CD4-positive, alpha-beta T cell (primary cell): ENCODE data around the gene BAG2. TPM values are rescaled to one million over a fixed set of nuclear protein-coding genes. Genes with fewer than 3 reads are reported as not detected.

Experiments used
- ATAC-seq: fragments of 200-7000 bp; cut with Tn5 transposase; one replicate; pipeline ENCODE4 v1.10.0; 2022; ENCODE audit warnings: mild to moderate bottlenecking; ENCODE audit not compliant: poor library complexity
- CTCF ChIA-PET: fragments of 350-600 bp; sonication (Branson Sonifier 250); formaldehyde crosslinking; loops from one replicate; lab custom pipeline; 2021; ENCODE audit warnings: antibody characterized with exemption, inconsistent platforms; lab: Charles Lee
- POLR2A ChIA-PET: fragments of 350-600 bp; sonication (Branson Sonifier 250); formaldehyde crosslinking; loops from one replicate; lab custom pipeline; 2021; ENCODE audit warnings: antibody characterized with exemption, inconsistent platforms; lab: Charles Lee
- DNase-seq, 14 experiments: peaks; one replicate each; pipeline ENCODE4 v3.0.0-alpha.2; 2013 to 2020; ENCODE audit warnings: mixed read lengths in 2 of 14
- H3K27ac ChIP-seq, 2 donors: one replicate each; pipeline versions ENCODE4 v1.5.1 to v1.7.0; 2013; ENCODE audit warnings: low read length in 2 of 2, low read depth in 1 of 2, mild to moderate bottlenecking in 1 of 2
- H3K27me3 ChIP-seq, 2 experiments: 1 replicate in 1 of 2; 2 replicates in 1 of 2; pipeline versions ENCODE4 v1.6.1 to v1.7.0; 2013; ENCODE audit warnings: low read length in 2 of 2, control low read depth in 1 of 2, mild to moderate bottlenecking in 1 of 2, moderate library complexity in 1 of 2; ENCODE audit not compliant: insufficient read depth in 2 of 2, control insufficient read depth in 1 of 2
- H3K36me3 ChIP-seq: one replicate; pipeline ENCODE4 v1.6.1; 2013; ENCODE audit warnings: low read length, control low read depth; ENCODE audit not compliant: insufficient read depth
- H3K4me1 ChIP-seq: one replicate; pipeline ENCODE4 v1.6.1; 2013; ENCODE audit warnings: low read length, control low read depth; ENCODE audit not compliant: insufficient read depth
- H3K4me3 ChIP-seq: one replicate; pipeline ENCODE4 v1.5.1; 2013; ENCODE audit warnings: mild to moderate bottlenecking, low read length, moderate library complexity
- H3K9me3 ChIP-seq, 2 experiments: 1 replicate in 1 of 2; 2 replicates in 1 of 2; pipeline versions ENCODE4 v1.6.1 to v1.7.0; 2013; ENCODE audit warnings: low read length in 2 of 2, mild to moderate bottlenecking in 2 of 2, control low read depth in 1 of 2, moderate library complexity in 1 of 2; ENCODE audit not compliant: control insufficient read depth in 1 of 2, insufficient read depth in 1 of 2
- H3K27ac Mint-ChIP-seq: one replicate; pipeline ENCODE4 v1.8.0; 2020; ENCODE audit warnings: mixed read lengths
- H3K27me3 Mint-ChIP-seq: one replicate; pipeline ENCODE4 v1.8.0; 2021; ENCODE audit warnings: mixed read lengths
- H3K36me3 Mint-ChIP-seq: one replicate; pipeline ENCODE4 v1.8.0; 2021; ENCODE audit warnings: low read depth, mixed read lengths
- H3K4me1 Mint-ChIP-seq: one replicate; pipeline ENCODE4 v1.8.0; 2021; ENCODE audit warnings: low read depth, mixed read lengths
- H3K4me3 Mint-ChIP-seq: one replicate; pipeline ENCODE4 v1.8.0; 2020; ENCODE audit warnings: mild to moderate bottlenecking, mixed read lengths
- H3K9me3 Mint-ChIP-seq: one replicate; pipeline ENCODE4 v1.8.0; 2020; ENCODE audit warnings: mixed read lengths
- intact Hi-C, 2 experiments: fragments of 100-400 bp; cut with DNase I in 1 of 2; cut with micrococcal nuclease in 1 of 2; formaldehyde crosslinking; loops; one replicate each; pipeline versions ENCODE4 v1.15.1 to v1.9.0; 2023 to 2025; cut with DNase I, micrococcal nuclease
- total RNA-seq, 174 experiments: library from RNA in 2 of 174; stranded (reverse) in 2 of 174; gene quantifications; one replicate each; pipeline ENCODE4 v1.2.3 and lab custom pipeline; 2021 to 2026
- TF ChIP-seq, protein P1 (sequence below): fragments of 200-600 bp; IDR thresholded peaks from one replicate; pipeline ENCODE4 v1.8.0; 2022; ENCODE audit warnings: antibody characterized with exemption, mild to moderate bottlenecking

Gene BAG2
- total RNA-seq, 2 experiments from 2014 or later, result 5.4 to 5.6 TPM

DNA sequence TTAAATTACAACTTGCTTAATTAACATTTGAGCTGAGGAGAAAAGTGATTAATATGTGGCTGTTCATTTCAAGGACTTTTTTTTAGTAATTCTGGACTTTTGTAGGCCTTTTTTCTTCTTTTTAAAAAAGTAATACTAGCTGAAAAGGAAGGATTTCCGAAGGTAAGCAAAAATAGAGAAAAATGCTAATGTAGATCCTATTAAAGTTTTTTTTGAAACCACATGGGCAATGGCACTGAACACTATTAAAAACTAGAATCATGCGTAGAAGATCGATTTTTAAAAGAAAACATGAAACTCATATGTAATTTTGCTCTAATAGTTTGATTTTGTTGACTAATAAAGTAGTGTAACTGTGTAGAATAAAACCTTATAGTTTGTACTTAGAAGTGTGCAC lies 2.4 kb downstream of the BAG2 start:
- H3K4me3 ChIP-seq, result no peak overlapping the region

GRCh38 chr6:57177545-57178265 lies 5.6 kb downstream of the BAG2 start:
- POLR2A ChIA-PET, result interaction anchor here (0.6 kb wide), 1 partner anchor 12 kb away, joined by 3 read pairs; no protein-coding TSS in a partner anchor
- no peak overlapping the region for H3K4me3 ChIP-seq
- no peaks in the 10 kb centered on the region for H3K27me3 ChIP-seq
- peaks cover 16% of the 10 kb centered on the region for H3K36me3 Mint-ChIP-seq
- no peak for ATAC-seq
- H3K27me3 Mint-ChIP-seq, result no peaks in the 10 kb centered on the region
- no peaks in the 10 kb centered on the region for H3K36me3 ChIP-seq
- no peak overlapping the region for H3K27ac ChIP-seq
- no peaks in the 10 kb centered on the region for H3K9me3 ChIP-seq
- H3K9me3 Mint-ChIP-seq, result no peaks in the 10 kb centered on the region
- CTCF ChIA-PET, result no interaction called here
- intact Hi-C loops, result loop anchor here in 1 of 2 experiments (2.0 kb wide), 1 partner anchor 43 kb away; no protein-coding TSS in a partner anchor
- DNase-seq, result no peak
- peaks cover 34% of the 10 kb centered on the region for H3K4me1 Mint-ChIP-seq
- H3K27ac Mint-ChIP-seq, result no peak overlapping the region
- H3K4me3 Mint-ChIP-seq, result no peak overlapping the region
- TF ChIP-seq, protein P1, sequence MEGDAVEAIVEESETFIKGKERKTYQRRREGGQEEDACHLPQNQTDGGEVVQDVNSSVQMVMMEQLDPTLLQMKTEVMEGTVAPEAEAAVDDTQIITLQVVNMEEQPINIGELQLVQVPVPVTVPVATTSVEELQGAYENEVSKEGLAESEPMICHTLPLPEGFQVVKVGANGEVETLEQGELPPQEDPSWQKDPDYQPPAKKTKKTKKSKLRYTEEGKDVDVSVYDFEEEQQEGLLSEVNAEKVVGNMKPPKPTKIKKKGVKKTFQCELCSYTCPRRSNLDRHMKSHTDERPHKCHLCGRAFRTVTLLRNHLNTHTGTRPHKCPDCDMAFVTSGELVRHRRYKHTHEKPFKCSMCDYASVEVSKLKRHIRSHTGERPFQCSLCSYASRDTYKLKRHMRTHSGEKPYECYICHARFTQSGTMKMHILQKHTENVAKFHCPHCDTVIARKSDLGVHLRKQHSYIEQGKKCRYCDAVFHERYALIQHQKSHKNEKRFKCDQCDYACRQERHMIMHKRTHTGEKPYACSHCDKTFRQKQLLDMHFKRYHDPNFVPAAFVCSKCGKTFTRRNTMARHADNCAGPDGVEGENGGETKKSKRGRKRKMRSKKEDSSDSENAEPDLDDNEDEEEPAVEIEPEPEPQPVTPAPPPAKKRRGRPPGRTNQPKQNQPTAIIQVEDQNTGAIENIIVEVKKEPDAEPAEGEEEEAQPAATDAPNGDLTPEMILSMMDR, result no peak
- H3K4me1 ChIP-seq, result peaks cover 9% of the 10 kb centered on the region

More for the DNA sequence above, 2.4 kb downstream of the BAG2 start:
- intact Hi-C loops, result loop anchor here (5.0 kb wide), 1 partner anchor 143 kb away; the partner anchor contains the start of gene PRIM2 (in 2 of the 2)
- H3K27ac ChIP-seq, result no peak overlapping the region
- peak overlapping the region; percentile 83 for H3K27ac Mint-ChIP-seq
- H3K36me3 ChIP-seq, result no peaks in the 10 kb centered on the region
- H3K27me3 Mint-ChIP-seq, result no peaks in the 10 kb centered on the region
- peaks cover 17% of the 10 kb centered on the region for H3K4me1 ChIP-seq
- H3K27me3 ChIP-seq, result no peaks in the 10 kb centered on the region
- peaks cover 12% of the 10 kb centered on the region for H3K36me3 Mint-ChIP-seq
- H3K9me3 Mint-ChIP-seq, result no peaks in the 10 kb centered on the region
- POLR2A ChIA-PET, result no interaction called here
- peaks cover 47% of the 10 kb centered on the region for H3K4me1 Mint-ChIP-seq
- H3K9me3 ChIP-seq, result no peaks in the 10 kb centered on the region
- H3K4me3 Mint-ChIP-seq, result no peak overlapping the region
- TF ChIP-seq, protein P1, result no peak
- ATAC-seq (no peak), DNase-seq (no peak)
- CTCF ChIA-PET, result no interaction called here

GRCh38 chr6:57180596-57180995 lies 8.5 kb downstream of the BAG2 start:
- Histone ChIP-seq H3K27ac (no peak overlapping the region), H3K27me3 (no peaks in the 10 kb centered on the region), H3K36me3 (no peaks in the 10 kb centered on the region), H3K4me3 (no peak overlapping the region), H3K9me3 (no peaks in the 10 kb centered on the region), H3K4me1 (no peaks in the 10 kb centered on the region)
- TF ChIP-seq, protein P1, result no peak
- Mint-ChIP-seq H3K27me3 (no peaks in the 10 kb centered on the region), H3K36me3 (peaks cover 30% of the 10 kb centered on the region), H3K27ac (no peak overlapping the region), H3K4me3 (no peak overlapping the region), H3K4me1 (peaks cover 5% of the 10 kb centered on the region), H3K9me3 (no peaks in the 10 kb centered on the region)
- DNase-seq, result no peak
- no peak for ATAC-seq
- CTCF ChIA-PET, result no interaction called here
- intact Hi-C loops, result no loop called here
- POLR2A ChIA-PET, result no interaction called here
